ENCODE data around the gene ADGRB3.
"Not testable (repeated sequence)": the region's sequence is repeated elsewhere in the genome, so short reads cannot be mapped to it uniquely, and the experiment has no call there.

ADGRB3 gene

DNA sequence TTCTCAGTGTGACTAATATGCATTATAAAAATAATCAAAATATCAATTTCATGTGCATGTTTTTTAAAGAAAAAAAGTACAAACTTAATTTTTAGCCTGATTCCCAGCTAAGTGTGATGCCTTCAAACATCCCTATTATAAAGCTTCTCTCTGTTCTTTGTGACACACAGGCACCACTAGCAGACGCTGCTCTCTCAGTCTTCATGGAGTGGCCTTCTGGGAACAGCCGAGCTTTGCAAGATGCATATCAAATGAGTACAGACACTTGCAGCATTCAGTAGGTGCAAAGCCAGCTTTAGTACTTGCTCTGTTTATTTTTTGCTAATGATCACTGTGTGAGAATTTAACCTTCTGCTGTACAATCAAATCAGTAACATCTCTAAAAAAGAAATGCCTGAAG lies 340.0 kb downstream of the ADGRB3 start:
- DNase-seq = no peak

DNA sequence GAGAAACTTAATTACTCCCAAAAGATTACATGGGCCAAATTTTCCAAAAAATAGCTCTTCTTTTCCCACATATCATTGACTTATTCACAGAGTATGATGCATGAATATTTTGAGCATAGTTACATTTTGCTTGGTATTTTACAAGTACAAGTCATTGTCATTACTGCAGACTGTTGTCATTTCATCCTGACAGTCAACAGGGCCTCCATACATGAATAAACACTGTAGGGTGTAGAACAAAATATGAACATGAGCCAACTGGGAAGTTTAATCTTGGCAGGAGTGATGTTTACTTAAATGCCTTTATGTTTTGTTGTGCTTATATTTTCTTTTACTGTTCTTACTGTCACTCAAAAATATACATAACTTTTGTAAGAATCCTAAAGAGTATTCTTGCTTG lies 340.7 kb downstream of the ADGRB3 start:
- DNase-seq = no peak

DNA sequence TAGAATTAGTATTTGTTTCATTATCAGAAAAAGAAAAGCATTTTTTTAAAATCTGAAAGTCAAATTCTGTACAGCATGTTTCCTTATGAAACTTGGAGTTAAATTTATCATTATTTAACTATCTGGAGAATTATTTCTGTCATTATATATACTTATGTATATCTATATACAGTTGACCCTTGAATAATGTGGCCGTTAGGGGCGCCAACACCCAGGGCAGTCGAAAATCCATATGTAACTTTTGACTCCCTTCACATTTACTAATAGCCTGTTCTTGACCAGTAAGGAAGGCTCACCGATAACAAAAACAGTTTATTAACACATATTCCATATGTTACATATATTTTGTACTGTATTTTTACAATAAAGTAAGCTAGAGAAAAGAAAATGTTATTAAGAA lies 341.2 kb downstream of the ADGRB3 start:
- no peak for DNase-seq

DNA sequence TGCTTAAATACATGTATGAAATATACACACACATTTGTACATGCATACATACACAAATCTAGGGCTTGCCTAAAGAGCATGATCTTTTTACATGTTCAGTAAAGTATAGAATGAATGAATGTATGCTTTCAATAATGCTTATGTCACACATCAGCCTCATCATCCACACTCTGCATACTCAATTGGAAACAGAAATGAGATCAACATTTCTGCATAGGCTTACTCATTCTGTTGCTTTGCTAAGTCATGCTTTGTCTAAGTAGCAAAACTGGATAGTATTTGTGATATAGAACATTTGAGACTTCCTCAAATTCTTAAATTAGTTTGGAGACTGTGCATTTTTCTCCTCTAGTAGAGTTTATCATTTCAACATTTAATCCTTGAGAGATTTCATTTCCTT lies 343.3 kb downstream of the ADGRB3 start:
- DNase-seq = no peak

DNA sequence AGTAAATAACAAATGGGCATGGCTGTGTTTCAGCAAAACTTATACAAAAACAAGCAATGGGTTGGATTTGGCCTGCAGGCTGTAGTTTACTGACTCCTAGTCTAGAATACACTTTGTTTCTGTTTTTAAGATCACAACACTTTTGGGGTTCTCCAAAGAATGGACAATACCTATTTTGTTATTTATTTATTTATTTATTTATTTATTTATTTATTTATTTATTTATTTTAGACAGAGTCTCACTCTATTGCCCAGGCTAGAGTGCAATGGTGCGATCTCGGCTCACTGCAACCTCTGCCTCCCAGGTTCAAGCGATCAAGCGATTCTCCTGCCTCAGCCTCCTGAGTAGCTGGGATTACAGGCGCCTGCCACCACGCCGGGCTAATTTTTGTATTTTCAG lies 346.6 kb downstream of the ADGRB3 start:
- DNase-seq = not testable (repeated sequence)

DNA sequence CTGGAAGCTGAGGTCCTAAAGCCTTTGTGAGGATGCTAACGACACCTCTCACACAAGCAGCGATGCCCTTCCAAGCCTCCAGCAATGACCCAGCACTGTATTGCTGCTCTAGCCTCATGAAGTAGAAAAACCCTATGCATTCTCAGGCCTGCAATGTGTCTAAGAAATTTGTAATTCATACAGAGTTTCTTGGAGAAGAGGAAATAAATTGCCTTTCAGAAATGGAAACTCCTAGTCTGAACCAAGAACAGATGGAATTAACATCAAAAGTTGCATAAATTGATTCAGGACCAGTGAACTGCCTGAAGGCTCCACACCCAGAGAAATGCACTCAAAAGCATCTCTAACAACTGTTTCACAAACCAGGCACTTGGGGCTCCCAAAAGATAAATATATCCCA lies 353.6 kb downstream of the ADGRB3 start:
- no peak for DNase-seq

DNA sequence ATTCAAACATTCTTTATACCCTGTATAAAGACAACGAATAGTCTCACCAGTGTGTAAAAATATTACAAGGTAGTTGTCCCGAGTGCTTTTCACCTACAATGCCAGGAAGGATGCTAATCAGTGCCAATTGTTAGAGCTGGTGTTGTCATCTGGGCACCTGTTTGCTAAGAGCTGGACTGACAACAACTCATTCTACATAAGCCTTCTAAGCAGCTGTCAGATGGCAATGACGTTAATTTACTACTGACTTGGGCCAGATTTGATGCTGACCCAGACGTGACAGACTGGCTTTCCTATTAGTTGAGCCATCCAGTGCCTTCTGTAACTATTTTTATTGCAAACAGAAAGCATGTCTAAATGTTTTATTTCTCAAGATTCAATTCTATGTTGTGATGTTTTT lies 355.2 kb downstream of the ADGRB3 start:
- DNase-seq = no peak

DNA sequence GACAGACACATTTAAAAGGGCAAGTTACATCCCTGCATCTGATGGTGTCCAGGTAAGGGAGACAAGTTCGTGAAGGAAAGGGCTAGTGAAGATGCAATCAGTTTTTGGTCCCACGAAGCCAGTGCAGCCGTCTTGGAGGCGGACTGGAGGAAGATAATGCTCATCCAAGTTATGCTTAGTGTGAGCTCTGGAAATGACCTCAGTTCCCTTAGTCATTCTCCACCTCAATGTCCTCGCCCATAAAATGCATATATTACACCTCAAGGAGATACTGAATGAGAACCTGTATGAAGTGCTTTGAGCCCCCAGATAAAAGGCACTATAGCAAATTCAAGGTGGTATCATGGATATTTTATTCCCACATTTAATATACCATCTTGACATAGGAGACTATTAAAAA lies 358.8 kb downstream of the ADGRB3 start:
- DNase-seq = no peak

DNA sequence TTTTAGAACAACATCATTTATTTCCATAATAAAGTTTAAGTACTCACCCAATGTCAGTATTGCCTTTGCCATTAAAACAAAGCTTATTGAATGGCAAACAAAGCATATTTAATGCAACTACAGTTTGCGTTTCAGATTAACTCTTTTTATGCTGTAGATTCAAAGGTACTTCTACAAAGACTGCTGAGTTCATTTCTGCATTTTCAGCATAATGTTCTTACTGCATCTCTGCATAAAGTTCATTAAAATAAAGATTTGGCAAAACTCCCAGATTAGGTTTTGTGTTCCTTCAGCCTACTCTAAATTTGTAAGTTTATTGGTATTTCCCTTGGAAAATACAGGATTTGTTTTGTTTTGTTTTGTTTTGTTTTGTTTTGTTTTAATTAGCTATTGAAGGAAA lies 359.4 kb downstream of the ADGRB3 start:
- no peak for DNase-seq

DNA sequence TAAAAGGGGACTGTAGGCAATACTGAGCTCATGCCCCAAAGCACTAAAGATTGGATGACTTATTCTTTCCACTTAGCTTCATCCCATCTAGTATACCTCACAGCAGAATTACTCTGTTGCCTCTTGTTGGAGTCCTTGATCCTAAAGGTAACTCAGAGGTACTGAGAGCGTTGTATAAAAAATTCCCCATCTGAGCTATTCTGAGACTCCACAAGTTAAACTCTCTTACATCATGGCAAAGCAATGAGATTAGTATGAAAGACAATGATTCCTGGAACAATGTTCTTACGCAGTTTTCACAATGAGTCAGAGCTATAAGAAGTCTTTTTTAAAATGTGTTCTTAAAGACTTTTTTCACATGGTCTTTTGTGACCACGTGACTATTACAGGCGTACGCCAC lies 370.1 kb downstream of the ADGRB3 start:
- no peak for DNase-seq

DNA sequence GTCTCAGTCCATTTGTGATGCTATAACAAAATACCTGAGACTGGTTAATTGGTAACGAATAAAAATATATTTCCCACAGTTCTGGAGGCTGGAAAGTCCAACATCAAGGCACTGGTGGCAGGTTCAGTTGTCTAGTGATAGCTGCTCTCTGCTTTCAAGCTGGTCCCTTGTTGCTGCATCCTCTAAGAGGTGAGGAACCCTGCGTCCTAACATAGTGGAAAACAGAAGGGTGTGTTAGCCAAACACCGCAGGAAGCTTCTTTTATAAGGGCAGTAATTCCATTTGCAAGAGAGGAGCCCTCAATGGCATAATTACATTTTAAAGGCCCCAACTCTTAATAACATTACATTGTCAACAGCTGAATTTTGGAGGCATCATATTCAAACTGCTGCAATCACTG lies 372.7 kb downstream of the ADGRB3 start:
- DNase-seq = no peak

DNA sequence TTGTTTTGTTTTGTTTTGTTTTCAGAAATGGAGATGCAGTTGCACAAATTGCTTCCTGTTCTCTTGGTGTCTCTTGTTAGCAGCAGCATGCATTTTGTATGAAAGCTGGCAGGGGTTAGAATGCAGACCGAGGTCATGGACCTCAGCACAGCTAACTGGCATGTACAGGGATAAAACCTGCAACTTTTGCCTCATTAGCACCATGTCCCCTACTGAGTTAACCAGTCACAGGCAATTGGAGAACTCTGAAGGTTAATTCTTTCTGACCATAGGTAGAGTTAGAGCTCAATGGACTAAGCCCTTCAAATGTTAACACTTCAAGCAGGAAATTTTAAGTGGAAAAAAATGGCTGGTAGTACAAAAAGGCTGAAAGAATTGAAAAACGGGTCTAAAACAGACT lies 377.1 kb downstream of the ADGRB3 start:
- DNase-seq = no peak

DNA sequence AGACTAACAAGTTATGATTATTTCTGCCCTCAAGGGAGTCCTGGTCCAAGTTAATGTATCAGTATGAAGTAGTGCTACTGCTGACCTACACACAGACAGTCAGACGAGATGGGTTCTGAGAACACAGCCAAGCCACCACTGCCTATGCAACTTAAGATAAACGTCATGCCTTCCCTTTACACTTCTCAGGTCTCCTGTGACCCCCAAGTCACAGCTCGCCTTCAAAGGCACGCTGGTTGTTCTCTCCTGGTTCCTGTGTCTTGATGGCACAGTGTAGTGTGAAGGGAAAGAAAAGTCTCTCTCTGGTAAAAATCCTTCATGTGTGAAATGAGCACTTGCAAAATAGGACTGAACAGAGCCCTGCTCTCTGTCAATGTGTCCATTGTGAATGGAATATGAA lies 377.8 kb downstream of the ADGRB3 start:
- no peak for DNase-seq

DNA sequence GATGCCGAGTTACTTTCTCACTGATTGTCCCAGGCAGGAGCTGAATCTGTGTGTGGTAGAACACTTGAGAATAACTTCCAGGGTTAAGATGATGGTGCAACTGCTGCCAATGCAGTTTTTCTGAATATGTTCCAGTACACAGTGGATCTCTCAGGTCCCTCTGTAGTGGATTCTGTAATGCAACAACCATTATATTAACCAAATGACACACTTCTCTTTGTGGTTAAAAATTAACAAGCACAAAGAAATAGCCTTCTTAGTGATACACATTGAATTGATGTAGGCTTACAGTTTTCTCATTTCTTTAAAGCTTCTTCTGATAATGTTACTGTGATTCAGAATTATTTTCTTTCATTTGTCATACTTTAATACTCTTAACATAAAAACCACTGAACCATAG lies 383.8 kb downstream of the ADGRB3 start:
- no peak for DNase-seq

DNA sequence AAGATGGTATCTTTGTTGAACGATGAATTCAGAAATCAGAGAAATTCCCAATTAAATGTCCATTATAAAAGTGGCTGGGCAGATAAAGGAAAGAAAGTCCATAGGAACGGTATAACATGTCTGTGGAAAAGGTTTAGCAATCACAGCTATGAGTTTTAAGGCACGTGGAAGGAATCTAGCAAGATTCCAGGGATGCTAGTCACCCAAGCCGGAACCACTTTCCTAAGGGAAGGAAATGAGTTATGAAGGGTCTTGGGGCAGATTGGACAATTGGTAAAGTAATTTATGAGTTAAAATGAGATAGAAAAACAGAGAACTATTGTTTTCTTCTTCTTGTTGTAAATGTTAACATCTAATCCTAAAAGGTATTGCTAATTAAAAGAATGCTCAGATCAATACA lies 384.8 kb downstream of the ADGRB3 start:
- DNase-seq = no peak

DNA sequence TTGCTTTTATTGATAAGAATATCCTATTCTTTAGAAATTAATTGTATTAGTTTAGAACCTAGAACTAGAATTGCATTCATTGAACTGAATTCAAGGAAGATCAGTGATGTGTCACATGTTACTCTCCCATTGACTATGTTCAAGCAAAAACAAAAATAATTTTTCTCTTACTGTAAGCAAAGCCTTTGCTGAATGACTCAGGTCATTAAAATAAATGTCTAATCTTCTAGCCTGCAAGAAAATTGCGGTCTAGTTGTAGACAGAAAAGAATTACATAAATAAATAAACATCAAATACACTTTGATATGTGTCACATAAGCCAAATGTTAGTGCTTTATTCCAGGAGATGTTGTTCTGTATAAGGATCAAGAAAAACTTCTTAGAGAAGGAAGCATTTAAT lies 387.9 kb downstream of the ADGRB3 start:
- no peak for DNase-seq

DNA sequence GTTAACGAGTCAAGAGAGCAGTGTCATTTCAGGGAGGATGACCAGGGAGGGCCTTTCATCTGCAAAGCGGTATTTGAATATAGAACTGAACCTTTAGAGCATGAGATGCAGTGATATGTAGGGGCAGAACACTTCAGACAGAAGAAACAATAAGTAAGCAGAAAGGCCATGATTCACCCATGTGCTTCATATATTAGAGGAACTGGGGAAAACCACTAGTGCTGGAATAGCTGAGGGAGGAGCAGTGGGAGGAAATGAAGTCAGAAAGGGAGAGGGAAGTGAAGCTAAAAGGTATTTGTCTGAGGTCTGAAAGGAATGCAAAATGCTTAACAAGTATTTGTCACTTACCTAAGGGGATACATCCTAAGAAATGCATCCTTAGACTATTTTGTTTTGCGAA lies 391.2 kb downstream of the ADGRB3 start:
- no peak for DNase-seq

DNA sequence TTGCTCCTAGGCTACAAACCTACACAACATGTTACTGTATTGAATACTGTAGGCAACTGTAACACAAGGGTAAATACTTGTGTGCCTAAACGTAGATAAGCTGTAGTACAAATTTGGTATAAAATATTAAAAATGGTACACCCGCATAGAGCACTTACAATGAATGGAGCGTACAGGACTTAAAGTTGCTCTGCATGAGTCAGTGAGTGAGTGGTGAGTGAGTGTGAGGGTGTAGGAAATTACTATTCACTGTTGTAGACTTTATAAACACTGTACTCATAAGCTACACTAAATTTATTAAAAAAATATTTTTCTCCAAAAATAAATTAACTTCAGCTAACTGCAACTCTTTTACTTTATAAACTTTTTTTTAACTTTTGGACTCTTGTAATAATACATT lies 391.6 kb downstream of the ADGRB3 start:
- DNase-seq = no peak

DNA sequence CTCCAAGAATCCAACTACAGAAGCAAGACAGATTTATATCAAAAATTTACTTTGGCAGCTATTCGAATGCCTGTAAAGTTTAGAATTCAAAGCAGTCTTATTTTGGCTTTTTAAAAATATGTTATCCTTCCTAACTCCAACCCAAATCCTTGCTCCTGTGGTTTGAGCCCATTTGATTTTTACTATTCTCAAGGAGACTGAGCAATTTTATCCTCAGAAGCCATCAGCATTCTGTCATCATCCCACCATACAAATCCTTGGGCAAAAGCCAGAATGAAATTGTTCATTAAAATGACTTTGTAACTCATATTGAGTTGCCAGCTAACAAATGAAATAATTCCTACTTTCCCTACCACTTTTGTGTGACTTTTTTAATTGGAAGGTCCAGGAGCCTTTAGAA lies 392.8 kb downstream of the ADGRB3 start:
- DNase-seq = no peak

DNA sequence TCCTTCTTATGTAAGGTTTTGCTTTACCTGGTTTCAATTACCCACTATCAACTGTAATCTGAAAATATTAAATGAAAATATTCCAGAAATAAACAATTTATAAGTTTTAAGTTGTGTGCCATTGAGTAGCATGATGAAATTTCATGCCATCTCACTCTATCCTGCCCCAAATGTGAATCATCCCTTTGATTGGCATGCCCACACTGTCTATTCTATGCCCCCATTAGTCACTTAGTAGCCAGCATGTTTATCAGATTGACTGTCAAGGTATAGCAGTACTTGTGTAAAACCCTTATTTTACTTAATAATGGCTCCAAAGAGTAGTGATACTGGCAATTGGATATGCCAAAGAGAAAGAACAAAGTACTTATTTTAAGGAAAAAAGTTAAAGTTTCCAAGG lies 403.8 kb downstream of the ADGRB3 start:
- DNase-seq = no peak

DNA sequence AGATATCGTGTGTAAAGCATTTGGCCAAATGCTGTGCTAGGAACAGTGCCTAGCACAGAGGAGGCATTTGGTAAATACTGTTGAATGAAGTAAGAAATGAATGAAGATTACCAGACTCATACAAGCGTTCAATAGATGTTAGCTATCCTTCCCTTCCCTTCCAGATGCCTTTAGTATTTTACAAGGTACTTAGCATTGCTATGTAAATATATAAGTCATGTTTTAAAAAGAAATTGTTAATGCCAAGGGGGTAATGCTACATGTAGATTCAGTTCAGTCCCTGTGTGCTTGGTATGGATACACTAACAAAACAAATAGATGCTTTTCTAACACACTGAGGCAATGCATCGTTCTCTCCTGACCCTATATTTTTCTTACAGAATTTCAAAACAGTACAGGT lies 407.2 kb downstream of the ADGRB3 start:
- DNase-seq = no peak

DNA sequence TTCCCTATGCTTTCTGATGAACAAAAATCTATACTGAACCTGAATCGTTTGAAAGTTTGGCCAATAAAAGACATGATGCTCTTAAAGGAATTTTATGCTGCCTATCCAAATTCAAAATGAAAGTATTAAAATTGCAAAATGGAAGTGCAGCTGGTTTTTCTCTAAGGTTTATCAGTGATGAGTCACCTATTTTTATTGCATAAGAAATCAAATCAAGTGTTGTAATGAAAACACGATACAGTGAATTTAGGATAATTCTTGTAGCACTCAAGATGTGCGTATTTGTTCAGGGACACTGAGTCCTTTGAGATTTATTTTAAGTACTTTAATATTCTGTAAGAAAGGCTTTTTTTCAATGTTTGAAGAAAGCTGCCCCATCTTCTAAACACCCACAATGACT lies 409.5 kb downstream of the ADGRB3 start:
- DNase-seq = no peak

DNA sequence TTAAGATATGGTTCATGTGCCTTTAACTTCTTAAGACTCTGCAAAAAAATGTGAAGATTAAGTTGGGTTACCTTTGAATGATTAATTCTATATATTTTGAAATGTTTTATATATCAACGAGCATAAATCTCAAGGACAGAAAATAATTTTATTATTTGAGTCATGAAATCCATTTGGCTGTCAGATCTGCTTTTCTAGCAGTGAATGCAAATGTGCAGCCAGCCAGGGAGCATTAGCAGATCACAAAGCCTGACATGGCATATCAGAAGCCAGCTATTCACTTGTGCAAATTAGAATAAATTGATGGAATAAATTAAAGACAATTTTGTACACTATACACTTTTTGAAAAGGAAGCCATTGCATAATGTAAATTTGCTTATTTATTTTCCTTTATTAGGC lies 424.3 kb downstream of the ADGRB3 start:
- no peak for DNase-seq

DNA sequence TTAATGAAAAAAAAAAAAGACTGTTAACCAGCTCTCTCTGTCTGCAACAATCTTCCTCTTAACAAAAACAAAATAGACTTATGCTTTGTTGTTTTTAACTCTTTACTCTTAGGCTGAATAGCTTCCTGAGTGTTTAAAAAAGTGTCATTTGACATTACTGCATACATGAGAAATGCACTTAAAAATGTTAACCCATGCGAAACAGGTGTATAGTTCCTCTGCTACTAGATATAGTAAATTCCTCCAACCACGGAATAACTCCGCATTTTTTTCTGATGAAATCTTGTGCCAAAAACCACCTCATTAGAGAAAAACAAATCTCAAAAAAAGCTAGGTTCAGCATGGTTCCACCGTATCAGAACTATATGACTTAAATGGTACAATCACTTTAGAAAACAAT lies 426.0 kb downstream of the ADGRB3 start:
- no peak for DNase-seq

DNA sequence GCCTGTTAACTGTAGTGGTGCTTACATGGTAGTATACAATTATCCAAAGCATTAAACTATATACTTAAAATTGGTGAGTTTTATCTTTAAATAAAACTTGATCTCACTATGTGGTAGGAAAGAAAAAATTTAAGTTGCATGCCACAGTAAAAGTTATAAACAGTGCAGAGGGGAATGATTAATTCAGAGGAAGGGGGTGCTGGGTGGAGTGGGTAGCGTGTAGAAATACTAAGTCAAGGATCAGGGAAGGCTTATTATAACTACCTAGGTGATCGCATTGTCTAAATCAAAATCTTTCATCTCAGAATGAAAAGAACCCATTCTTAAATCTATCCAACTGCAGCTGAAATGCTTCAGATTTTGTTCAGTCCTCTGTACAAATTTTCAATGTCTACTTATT lies 428.3 kb downstream of the ADGRB3 start:
- no peak for DNase-seq

DNA sequence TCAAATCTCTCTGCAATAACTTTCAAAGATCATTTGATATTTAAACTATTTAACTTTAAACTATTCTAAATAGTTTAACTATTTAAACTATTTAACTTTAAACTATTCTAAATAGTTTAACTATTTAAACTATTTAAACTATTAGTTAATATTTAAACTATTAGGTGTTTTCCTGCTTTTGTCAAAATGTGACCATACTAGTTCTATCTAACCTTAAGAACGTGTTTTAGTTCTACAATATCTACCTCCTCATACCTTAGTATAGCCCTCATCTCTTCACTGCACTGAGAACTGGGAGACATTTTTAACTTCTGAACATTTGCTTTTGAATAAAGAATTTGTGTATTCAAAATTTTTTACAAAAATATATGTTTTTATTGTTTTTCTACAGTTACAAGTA lies 429.1 kb downstream of the ADGRB3 start:
- no peak for DNase-seq

DNA sequence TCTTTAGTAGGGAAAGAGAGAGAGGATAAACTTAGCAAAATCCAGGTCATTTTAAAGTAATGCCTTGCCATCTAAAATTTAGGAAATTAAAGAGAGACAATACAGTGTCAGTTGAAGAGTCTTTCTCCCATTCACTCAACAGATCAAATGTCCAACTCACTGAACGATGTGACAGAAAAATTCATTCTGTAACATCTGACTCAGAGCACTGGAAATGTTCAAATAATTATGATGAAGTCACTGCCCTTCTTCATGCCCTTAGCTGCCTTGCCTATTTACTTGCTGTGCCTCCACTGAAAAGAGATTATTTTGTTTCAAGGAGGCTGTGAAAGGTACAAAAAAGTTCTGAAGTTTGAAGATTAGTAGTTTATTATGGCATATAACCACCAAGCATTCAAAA lies 434.8 kb downstream of the ADGRB3 start:
- DNase-seq = no peak
